GM19328 (cell line): ENCODE results near the gene LARGE1.

Source experiments
- ATAC-seq: cut with Tn5 transposase; IDR thresholded peaks from one replicate; pipeline ENCODE4 v1.9.1; 2021; ENCODE audit warnings: mild to moderate bottlenecking, moderate library complexity; ENCODE audit not compliant: unreplicated experiment

Gene LARGE1

GRCh38 chr22:33625959-33626358 lies 294.3 kb downstream of the LARGE1 start:
- no peak for ATAC-seq

DNA sequence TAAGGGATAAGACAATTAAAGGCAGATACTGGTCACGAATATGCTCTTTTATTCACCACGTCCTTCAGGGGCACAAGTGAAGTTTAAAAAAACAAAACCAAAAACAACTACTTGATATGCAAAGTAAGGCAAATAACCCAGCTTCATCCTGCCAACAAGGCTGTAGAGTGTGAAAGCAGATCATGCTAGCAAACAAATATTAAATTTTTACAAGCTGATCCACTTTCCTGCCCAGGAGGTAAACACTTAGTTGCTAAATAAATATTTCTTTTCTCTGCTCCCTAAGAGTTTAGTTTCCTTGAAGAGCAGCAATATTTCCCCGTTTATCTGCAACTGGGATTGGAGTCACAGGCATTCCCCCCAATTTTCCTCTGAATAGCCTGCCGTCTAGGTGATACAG lies 300.2 kb downstream of the LARGE1 start:
- no peak for ATAC-seq

DNA sequence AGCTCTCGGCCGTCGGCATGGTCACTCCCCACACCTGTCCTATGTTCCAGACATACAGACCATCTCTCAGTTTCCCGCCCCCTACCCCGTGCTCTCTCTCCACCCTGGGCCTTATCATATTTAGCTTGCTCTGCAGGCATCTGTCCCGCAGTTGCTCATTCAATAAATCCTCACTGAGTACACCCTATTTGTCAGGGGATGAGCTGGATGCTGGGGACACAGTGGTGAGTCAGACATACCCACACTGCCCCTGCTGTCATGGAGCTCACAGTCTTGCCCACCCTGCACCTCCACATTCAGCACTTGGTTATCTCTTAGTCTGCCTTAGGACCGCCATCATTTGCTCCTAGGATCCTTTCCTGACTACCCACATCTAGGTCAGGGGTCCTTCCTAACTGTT lies 313.8 kb downstream of the LARGE1 start:
- ATAC-seq: no peak

DNA sequence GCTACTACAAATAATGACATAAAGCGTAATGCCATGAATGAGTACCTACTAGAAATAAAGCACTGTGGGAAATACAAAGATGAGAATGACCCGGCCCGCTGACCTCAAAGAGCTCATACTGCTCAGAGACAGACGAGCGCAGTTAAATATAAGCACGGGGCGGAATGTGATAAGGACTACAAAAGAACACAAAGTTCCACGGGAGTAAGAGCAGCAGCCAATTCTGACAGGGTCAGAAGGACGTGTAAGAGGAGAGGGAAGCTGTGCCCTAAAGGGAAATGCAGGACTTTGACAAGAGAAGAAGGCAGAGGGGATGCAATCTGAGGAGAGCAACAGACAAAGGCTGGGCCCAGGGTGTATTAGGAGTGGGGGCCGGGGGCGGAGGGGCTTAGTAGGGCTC lies 314.6 kb downstream of the LARGE1 start:
- ATAC-seq: no peak

DNA sequence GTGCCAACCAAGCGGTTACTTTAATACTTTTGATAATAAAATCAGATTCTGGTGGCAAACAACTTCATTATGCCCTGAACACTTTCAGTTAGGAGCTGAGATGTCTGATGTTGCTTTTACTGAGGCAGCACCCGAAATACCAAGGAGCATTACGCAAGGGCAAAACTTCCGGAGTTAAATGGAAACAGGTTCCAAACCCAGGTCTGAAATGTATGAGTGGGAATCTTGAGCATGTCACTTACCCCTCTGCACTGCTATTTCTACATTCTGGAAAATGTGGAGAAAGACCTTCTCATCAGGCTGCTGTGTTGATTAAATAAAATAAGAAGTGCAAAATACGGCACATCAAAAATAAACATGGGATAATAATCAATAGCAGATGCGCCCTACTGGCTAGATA lies 315.1 kb downstream of the LARGE1 start:
- ATAC-seq: no peak

GRCh38 chr22:33601062-33601461 lies 319.2 kb downstream of the LARGE1 start:
- no peak for ATAC-seq

- ATAC-seq: no peak
Measured at GRCh38 chr22:33600595-33600994, 319.7 kb downstream of the LARGE1 start.

- ATAC-seq: no peak
Measured at GRCh38 chr22:33600113-33600512, 320.2 kb downstream of the LARGE1 start.

DNA sequence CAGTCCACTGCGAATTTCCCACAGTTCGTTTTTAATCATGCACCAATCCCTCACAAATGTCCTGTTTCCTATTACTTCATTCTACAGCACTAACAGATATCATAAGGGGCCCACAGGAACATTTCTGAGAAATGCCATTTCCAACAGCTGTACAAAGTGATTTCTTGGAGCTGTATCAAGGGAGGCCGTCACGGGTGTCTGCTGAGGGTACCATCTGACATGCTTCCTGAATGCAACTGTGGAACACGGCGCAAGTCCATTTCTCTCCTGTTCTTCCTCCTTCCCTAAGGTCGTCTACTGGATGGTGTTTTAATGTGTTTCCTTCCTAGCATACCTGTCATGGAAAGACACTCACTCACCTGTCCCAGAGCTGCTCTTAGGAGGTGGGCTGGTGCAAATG lies 320.7 kb downstream of the LARGE1 start:
- no peak for ATAC-seq

GRCh38 chr22:33598821-33599220 lies 321.5 kb downstream of the LARGE1 start:
- ATAC-seq: no peak

- ATAC-seq: no peak
Measured at GRCh38 chr22:33597274-33597985, 322.8 kb downstream of the LARGE1 start.

DNA sequence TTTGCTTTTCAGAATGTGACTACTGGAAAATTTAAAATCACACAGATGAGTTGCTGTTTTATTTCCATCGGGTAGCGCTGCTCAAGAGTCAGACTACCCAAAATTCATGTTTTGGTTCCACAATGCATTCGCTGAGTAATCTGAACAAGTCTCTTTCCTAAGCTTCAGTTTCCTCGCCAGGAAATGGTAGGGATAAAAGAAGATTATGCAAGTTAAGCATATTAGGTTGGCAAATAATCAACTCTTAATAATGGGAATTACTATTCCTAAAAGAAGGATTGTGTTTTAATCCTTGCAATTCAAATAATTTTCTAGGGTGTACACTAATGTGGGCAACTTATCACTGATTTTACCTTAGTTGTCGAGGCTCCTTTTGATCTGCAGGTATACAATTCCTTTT lies 326.5 kb downstream of the LARGE1 start:
- ATAC-seq: no peak

DNA sequence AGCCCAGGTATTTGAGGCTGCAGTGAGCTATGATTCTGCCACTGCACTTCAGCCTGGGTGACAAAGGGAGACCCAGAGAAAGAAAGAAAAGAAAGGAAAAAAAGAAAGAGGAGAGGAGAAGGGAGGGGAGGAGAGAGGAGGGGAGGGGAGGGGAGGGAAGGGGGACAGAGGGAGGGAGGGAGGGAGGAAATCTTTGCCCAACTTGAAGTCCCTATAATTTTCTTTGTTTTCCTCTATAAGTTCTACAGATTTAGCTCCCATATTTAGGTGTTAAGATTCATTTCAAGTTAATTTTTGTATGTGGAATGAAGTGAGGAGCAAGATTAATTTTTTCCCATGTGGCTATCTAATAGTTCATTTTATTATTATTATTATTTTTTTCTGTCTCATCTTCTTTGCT lies 328.3 kb downstream of the LARGE1 start:
- ATAC-seq: no peak

GRCh38 chr22:33589297-33589696 lies 331.0 kb downstream of the LARGE1 start:
- ATAC-seq: no peak

DNA sequence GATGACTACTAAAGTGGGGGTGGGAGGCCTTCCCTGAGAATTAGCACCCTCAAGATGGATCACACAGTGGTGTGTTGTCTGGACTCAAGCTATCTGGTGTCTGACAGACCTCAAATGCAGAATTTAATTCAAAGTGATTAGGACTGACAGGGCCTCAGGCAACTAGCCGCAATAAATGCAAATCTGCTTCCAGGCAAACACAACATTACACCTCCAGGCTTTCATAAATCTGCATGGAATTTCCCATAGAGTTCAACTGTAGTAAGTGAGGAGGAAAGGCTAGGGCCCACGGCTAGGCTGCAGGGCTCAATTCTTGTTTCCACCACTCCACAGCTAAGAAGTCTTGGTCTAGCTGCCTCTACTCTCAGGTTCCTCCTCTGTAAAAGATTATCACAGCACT lies 331.4 kb downstream of the LARGE1 start:
- ATAC-seq: no peak

DNA sequence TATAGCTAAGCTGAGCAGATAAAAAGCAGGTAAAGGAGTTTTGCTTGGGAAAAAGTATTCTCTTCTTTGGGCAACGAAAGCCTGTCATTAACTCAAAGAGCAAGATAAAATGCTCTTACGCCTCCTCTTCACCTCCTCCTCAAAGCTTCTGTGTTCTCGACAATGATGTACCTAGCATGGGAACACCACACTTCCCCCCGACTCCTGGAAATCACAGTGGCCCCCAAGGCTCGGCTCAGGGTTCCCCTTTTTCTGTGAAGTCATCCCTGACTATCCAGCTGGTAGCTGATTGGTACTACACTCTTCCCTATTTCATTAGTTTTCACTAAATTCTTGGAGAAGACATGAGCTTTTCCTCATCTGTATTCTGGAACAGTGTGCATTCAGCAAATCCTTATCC lies 336.1 kb downstream of the LARGE1 start:
- no peak for ATAC-seq

GRCh38 chr22:33582822-33583400 lies 337.4 kb downstream of the LARGE1 start:
- no peak for ATAC-seq

DNA sequence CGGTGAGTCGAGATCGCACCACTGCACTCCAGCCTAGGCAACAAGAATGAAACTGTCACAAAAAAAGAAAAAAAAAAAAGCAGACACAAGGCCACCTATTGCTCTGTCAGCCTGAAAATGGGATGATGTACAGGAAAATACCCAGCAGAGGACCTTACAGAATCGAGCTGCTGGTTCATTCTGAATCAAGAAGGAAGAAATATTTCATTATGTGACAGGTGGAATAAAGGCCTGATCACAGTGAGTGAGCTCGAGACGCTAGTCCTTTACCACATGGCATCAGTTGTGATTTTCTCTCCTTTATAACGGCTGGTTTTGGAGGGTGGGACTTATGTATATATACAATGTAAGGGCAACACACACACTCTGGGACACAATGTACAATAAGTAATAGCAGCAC lies 340.0 kb downstream of the LARGE1 start:
- ATAC-seq: no peak

GRCh38 chr22:33579448-33580093 lies 340.7 kb downstream of the LARGE1 start:
- no peak for ATAC-seq

DNA sequence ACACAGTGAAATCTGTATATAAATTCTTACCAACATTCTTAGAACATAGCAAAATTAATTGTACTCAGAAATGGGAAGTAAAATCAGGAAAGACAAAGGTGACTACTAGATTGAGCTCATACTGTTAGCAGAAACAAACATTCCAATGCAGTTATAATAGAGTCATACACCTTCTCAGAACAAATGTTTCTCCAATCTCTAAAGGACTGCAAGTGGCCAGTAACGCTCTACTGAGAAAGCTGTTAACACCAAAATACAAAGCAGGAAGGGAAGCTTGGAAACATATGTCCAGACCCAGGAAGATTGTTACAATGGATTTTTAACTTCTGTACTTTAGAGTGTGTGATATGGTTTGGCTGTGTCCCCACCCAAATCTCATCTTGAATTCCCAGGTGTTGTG lies 341.5 kb downstream of the LARGE1 start:
- ATAC-seq: no peak

- no peak for ATAC-seq
Measured at GRCh38 chr22:33577862-33578411, 342.3 kb downstream of the LARGE1 start.

GRCh38 chr22:33576205-33576604 lies 344.1 kb downstream of the LARGE1 start:
- ATAC-seq: no peak
